ENCODE measurements around the gene ASPG.

Gene ASPG

GRCh38 chr14:104086661-104087461, 1.4 kb downstream of the ASPG start:
- H3K4me3 ChIP-seq (ENCODE audit: low read depth, low read length) = no peak overlapping the region
- peaks cover 11% of the 10 kb centered on the region for H3K27me3 ChIP-seq (ENCODE audit: control insufficient read depth, insufficient read depth, low read length)
- H3K4me1 ChIP-seq (ENCODE audit: control insufficient read depth, insufficient read depth, low read length) = peaks cover 7% of the 10 kb centered on the region; the same call in 1 of the 2 replicates
- H3K9me3 ChIP-seq (ENCODE audit: control insufficient read depth, insufficient read depth, low read depth, low read length) = no peaks in the 10 kb centered on the region
- H3K36me3 ChIP-seq (ENCODE audit: control insufficient read depth, insufficient read depth, low read length) = no peaks in the 10 kb centered on the region
- no peak overlapping the region for H3K9ac ChIP-seq (ENCODE audit: low read length)
- H3K27ac ChIP-seq (ENCODE audit: low read depth, low read length) = no peak overlapping the region

GRCh38 chr14:104087505-104087904, 2.0 kb downstream of the ASPG start:
- peaks cover 7% of the 10 kb centered on the region; the same call in 1 of the 2 replicates for H3K4me1 ChIP-seq (ENCODE audit: control insufficient read depth, insufficient read depth, low read length)
- H3K9me3 ChIP-seq (ENCODE audit: control insufficient read depth, insufficient read depth, low read depth, low read length) = no peaks in the 10 kb centered on the region
- no peaks in the 10 kb centered on the region for H3K36me3 ChIP-seq (ENCODE audit: control insufficient read depth, insufficient read depth, low read length)
- peaks cover 11% of the 10 kb centered on the region for H3K27me3 ChIP-seq (ENCODE audit: control insufficient read depth, insufficient read depth, low read length)
- no peak overlapping the region for H3K9ac ChIP-seq (ENCODE audit: low read length)
- H3K4me3 ChIP-seq (ENCODE audit: low read depth, low read length) = no peak overlapping the region
- no peak overlapping the region for H3K27ac ChIP-seq (ENCODE audit: low read depth, low read length)

- peaks cover 7% of the 10 kb centered on the region; the same call in 1 of the 2 replicates for H3K4me1 ChIP-seq (ENCODE audit: control insufficient read depth, insufficient read depth, low read length)
- no peak overlapping the region for H3K9ac ChIP-seq (ENCODE audit: low read length)
- no peak overlapping the region for H3K27ac ChIP-seq (ENCODE audit: low read depth, low read length)
- no peaks in the 10 kb centered on the region for H3K9me3 ChIP-seq (ENCODE audit: control insufficient read depth, insufficient read depth, low read depth, low read length)
- H3K36me3 ChIP-seq (ENCODE audit: control insufficient read depth, insufficient read depth, low read length) = no peaks in the 10 kb centered on the region
- H3K4me3 ChIP-seq (ENCODE audit: low read depth, low read length) = no peak overlapping the region
- peaks cover 11% of the 10 kb centered on the region for H3K27me3 ChIP-seq (ENCODE audit: control insufficient read depth, insufficient read depth, low read length)
Measured at GRCh38 chr14:104087981-104088850, 2.7 kb downstream of the ASPG start.

DNA sequence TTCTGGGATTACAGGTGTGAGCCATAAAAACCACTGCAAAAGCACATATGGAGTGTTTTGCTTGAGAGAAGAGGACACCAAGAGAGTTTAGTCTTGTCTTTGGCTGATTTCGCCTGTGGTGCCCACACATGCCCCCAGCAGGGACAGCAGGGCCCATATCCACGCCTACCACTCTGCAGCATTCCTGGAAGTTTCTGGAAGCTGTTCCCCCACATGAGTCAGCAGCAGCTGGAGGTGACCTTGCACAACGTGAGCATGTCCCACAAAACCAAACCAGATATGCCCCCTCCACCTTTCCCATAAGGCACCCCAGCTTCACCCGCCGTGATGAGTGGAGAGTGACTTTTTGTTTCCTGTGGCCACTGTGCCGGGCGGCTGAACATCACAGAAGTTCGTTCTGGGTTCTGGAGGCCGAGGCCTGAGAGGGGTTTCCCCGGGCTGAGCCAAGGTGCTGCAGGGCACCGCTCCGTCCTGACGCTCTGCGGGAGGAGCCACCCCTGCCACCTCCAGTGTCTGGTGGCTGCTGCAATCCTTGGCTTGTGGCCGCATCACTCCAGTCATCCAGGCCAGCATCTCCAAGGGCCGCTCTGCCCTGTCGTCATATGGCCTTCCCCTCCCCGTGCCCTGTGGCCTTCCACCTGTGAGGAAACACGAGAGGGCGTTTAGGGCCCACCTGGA, 4.7 kb downstream of the ASPG start:
- H3K4me3 ChIP-seq (ENCODE audit: low read depth, low read length) = no peak overlapping the region
- no peak overlapping the region for H3K9ac ChIP-seq (ENCODE audit: low read length)
- peaks cover 18% of the 10 kb centered on the region for H3K4me1 ChIP-seq (ENCODE audit: control insufficient read depth, insufficient read depth, low read length)
- H3K36me3 ChIP-seq (ENCODE audit: control insufficient read depth, insufficient read depth, low read length) = no peaks in the 10 kb centered on the region
- H3K9me3 ChIP-seq (ENCODE audit: control insufficient read depth, insufficient read depth, low read depth, low read length) = no peaks in the 10 kb centered on the region
- H3K27me3 ChIP-seq (ENCODE audit: control insufficient read depth, insufficient read depth, low read length) = peaks cover 11% of the 10 kb centered on the region
- no peak overlapping the region for H3K27ac ChIP-seq (ENCODE audit: low read depth, low read length)

- H3K27ac ChIP-seq (ENCODE audit: low read depth, low read length) = no peak overlapping the region
Measured at GRCh38 chr14:104091061-104091926, 5.8 kb downstream of the ASPG start.

GRCh38 chr14:104091927-104092771, 6.6 kb downstream of the ASPG start:
- Histone ChIP-seq H3K27ac (ENCODE audit: low read depth, low read length) (no peak overlapping the region), H3K36me3 (ENCODE audit: control insufficient read depth, insufficient read depth, low read length) (no peaks in the 10 kb centered on the region), H3K4me3 (ENCODE audit: low read depth, low read length) (no peak overlapping the region), H3K4me1 (ENCODE audit: control insufficient read depth, insufficient read depth, low read length) (peaks cover 18% of the 10 kb centered on the region), H3K9ac (ENCODE audit: low read length) (no peak overlapping the region), H3K9me3 (ENCODE audit: control insufficient read depth, insufficient read depth, low read depth, low read length) (no peaks in the 10 kb centered on the region), H3K27me3 (ENCODE audit: control insufficient read depth, insufficient read depth, low read length) (peaks cover 3% of the 10 kb centered on the region; the same call in 1 of the 2 replicates)

More at GRCh38 chr14:104091061-104091926, 5.8 kb downstream of the ASPG start:
- H3K36me3 ChIP-seq (ENCODE audit: control insufficient read depth, insufficient read depth, low read length) = no peaks in the 10 kb centered on the region
- no peak overlapping the region for H3K9ac ChIP-seq (ENCODE audit: low read length)
- H3K4me1 ChIP-seq (ENCODE audit: control insufficient read depth, insufficient read depth, low read length) = peaks cover 18% of the 10 kb centered on the region
- H3K9me3 ChIP-seq (ENCODE audit: control insufficient read depth, insufficient read depth, low read depth, low read length) = no peaks in the 10 kb centered on the region
- H3K4me3 ChIP-seq (ENCODE audit: low read depth, low read length) = no peak overlapping the region
- peaks cover 5% of the 10 kb centered on the region for H3K27me3 ChIP-seq (ENCODE audit: control insufficient read depth, insufficient read depth, low read length)

DNA sequence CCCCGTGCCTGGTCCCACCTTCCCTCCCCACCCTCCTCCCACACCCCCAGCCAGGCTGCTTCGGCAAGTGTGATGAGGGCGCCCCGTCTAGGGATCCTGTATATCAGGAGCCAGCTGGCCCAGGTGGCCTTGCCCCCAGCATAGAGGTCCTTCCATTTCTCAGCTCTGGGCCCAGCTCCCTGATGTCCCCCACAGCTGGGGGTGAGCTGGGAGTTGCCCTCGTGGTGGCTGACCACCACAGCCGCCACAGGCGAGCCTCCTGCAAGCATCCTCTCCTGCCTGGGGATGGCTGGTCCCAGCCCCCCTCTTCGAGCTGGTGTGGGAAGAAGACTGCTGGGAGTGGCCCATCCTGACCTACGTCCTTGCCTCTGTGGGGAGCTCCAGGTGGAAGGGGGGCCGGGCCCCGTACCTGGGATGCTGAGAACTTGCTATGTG, 7.4 kb downstream of the ASPG start:
- Histone ChIP-seq H3K4me1 (ENCODE audit: control insufficient read depth, insufficient read depth, low read length) (peaks cover 18% of the 10 kb centered on the region), H3K27ac (ENCODE audit: low read depth, low read length) (no peak overlapping the region), H3K4me3 (ENCODE audit: low read depth, low read length) (no peak overlapping the region), H3K36me3 (ENCODE audit: control insufficient read depth, insufficient read depth, low read length) (no peaks in the 10 kb centered on the region), H3K27me3 (ENCODE audit: control insufficient read depth, insufficient read depth, low read length) (0 out of 2 replicates have a peak, but pooled peaks cover 3% of the 10 kb centered on the region), H3K9me3 (ENCODE audit: control insufficient read depth, insufficient read depth, low read depth, low read length) (no peaks in the 10 kb centered on the region), H3K9ac (ENCODE audit: low read length) (no peak overlapping the region)

DNA sequence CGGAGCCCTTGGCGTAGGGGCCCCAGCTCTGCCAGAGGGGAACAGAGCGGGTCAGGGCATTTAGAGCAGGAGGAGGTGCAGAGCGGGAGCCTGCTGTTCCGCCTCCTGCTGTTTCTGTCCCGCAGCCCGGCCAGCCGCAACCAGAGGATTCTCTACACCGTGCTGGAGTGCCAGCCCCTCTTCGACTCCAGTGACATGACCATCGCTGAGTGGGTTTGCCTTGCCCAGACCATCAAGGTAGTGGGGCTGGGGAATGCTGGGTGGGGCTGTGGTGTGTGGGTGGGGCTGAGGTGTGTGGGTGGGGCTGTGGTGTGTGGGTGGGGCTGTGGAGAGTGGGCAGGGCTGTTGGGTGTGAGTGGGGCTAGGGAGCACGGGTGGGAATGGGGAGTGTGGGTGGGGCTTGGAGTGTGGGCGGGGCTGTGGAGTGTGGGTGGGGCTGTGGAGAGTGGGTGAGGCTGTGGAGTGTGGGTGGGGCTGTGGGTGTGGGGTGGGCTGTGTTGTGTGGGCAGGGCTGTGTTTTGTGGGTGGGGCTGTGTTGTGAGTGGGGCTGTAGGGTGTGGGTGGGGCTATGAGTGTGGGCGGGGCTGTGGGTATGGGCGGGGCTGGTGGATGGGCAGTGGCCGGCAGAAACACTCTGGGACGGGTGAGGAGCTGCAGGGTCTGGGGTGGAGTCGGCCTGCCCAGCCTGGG, 8.0 kb downstream of the ASPG start:
- peaks cover 18% of the 10 kb centered on the region for H3K4me1 ChIP-seq (ENCODE audit: control insufficient read depth, insufficient read depth, low read length)
- 0 out of 2 replicates have a peak, but pooled peaks cover 3% of the 10 kb centered on the region for H3K27me3 ChIP-seq (ENCODE audit: control insufficient read depth, insufficient read depth, low read length)
- H3K27ac ChIP-seq (ENCODE audit: low read depth, low read length) = no peak overlapping the region
- H3K9ac ChIP-seq (ENCODE audit: low read length) = no peak overlapping the region
- no peak overlapping the region for H3K4me3 ChIP-seq (ENCODE audit: low read depth, low read length)
- no peaks in the 10 kb centered on the region for H3K36me3 ChIP-seq (ENCODE audit: control insufficient read depth, insufficient read depth, low read length)
- no peaks in the 10 kb centered on the region for H3K9me3 ChIP-seq (ENCODE audit: control insufficient read depth, insufficient read depth, low read depth, low read length)

- Histone ChIP-seq H3K9ac (ENCODE audit: low read length) (no peak overlapping the region), H3K4me1 (ENCODE audit: control insufficient read depth, insufficient read depth, low read length) (peaks cover 18% of the 10 kb centered on the region), H3K27me3 (ENCODE audit: control insufficient read depth, insufficient read depth, low read length) (0 out of 2 replicates have a peak, but pooled peaks cover 3% of the 10 kb centered on the region), H3K27ac (ENCODE audit: low read depth, low read length) (no peak overlapping the region), H3K9me3 (ENCODE audit: control insufficient read depth, insufficient read depth, low read depth, low read length) (no peaks in the 10 kb centered on the region), H3K36me3 (ENCODE audit: control insufficient read depth, insufficient read depth, low read length) (no peaks in the 10 kb centered on the region), H3K4me3 (ENCODE audit: low read depth, low read length) (no peak overlapping the region)
Measured at GRCh38 chr14:104094056-104094708, 8.7 kb downstream of the ASPG start.
